Measurements from ENCODE around the gene NOXO1. TPM values are rescaled to one million over a fixed set of nuclear protein-coding genes. Genes with fewer than 3 reads are reported as not detected.

The NOXO1 gene
- total and polyA plus RNA-seq, 2 donors (not counting 3 experiments of a cell fraction or from before 2014, with no cell fraction given): 0.37 to 0.60 TPM

DNA sequence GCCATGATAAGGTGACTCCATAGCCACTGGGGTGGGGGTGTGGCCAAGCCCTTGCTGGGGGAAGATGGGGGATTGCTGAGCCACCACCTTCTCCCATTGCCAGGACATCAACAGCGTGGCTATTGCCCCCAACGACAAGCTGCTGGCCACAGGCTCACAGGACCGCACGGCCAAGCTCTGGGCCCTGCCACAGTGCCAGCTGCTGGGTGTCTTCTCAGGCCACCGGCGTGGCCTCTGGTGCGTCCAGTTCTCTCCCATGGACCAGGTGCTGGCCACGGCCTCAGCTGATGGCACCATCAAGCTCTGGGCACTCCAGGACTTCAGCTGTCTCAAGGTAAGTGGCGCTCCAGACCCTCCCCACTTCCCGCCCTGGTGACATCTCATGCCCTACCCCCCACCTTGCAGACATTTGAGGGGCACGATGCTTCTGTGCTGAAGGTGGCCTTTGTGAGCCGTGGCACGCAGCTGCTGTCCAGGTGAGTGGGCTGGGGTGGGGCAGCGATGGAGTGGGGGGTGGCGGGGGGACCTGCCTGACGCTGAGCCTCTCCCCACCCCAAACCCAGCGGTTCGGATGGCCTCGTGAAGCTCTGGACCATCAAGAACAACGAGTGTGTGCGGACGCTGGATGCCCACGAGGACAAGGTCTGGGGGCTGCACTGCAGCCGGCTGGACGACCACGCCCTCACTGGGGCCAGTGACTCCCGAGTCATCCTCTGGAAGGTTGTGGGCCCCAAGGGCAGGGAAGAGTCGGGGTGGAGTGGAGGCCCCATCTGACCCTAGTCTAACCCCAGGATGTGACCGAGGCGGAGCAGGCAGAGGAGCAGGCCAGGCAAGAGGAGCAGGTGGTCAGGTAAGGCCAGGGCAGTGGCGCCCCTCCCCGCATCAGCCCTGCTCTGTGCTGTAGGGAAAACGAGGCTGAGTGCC is 4.1 kb downstream of the NOXO1 start:
- Histone ChIP-seq H3K79me2 (ENCODE audit: control insufficient read depth, insufficient read depth, low read length) (peaks cover 13% of the 10 kb centered on the region), H3K36me3 (ENCODE audit: control insufficient read depth in 2 of 2, extremely low read depth in 1 of 2, insufficient read depth in 2 of 2, low read length in 2 of 2) (peaks cover 9 to 37% of the 10 kb centered on the region in 2 experiments), H3K9me3 (replicated peaks; ENCODE audit: control insufficient read depth, insufficient read depth, low read length) (no peaks in the 10 kb centered on the region), H3K27ac (ENCODE audit: insufficient read depth, low read depth, low read length) (no peak overlapping the region), H4K20me1 (replicated peaks; ENCODE audit: control insufficient read depth, extremely low read depth, insufficient read depth, low read length) (no peaks in the 10 kb centered on the region), H3K4me1 (ENCODE audit: control insufficient read depth, extremely low read depth, insufficient read depth, low read length) (peaks cover 4% of the 10 kb centered on the region), H3K4me3 (replicated peaks in 1 of 3; ENCODE audit: insufficient read depth in 1 of 3, low read depth in 1 of 3, low read length in 3 of 3) (no peak overlapping the region), H2AFZ (ENCODE audit: low read depth, low read length) (no peak overlapping the region), H3K9me1 (replicated peaks; ENCODE audit: control insufficient read depth, extremely low read depth, insufficient read depth, low read length) (no peaks in the 10 kb centered on the region), H3K27me3 (ENCODE audit: control insufficient read depth in 2 of 2, insufficient read depth in 2 of 2, low read length in 2 of 2) (peaks cover 29 to 31% of the 10 kb centered on the region in 2 experiments), H3K4me2 (ENCODE audit: insufficient read depth, low read length) (no peak overlapping the region), H3K9ac (replicated peaks; ENCODE audit: extremely low read depth, insufficient read depth, low read length) (no peak overlapping the region)
- ChIA-PET POLR2A (no interaction called here), CTCF (no interaction called here)
- DNase-seq (ENCODE audit: low read depth, low spot score) (no peak), FAIRE-seq (no peak)
- TF ChIP-seq FOS (IDR thresholded peaks at IDR 0.05; ENCODE audit: borderline replicate concordance, insufficient read depth, low read length) (no peak), MYC (IDR thresholded peaks at IDR 0.05; ENCODE audit: low read depth, low read length) (no peak), POLR2AphosphoS5 (IDR thresholded peaks at IDR 0.05; ENCODE audit: insufficient read depth, low read depth, low read length) (no peak), JUN (IDR thresholded peaks at IDR 0.05; ENCODE audit: borderline replicate concordance, insufficient read depth, insufficient read length, low read depth) (no peak), POLR2A (IDR thresholded peaks at IDR 0.05; ENCODE audit: low read depth, low read length) (no peak)
- TF ChIP-seq, protein P1, sequence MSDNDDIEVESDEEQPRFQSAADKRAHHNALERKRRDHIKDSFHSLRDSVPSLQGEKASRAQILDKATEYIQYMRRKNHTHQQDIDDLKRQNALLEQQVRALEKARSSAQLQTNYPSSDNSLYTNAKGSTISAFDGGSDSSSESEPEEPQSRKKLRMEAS (IDR thresholded peaks at IDR 0.05; ENCODE audit: insufficient read depth, insufficient read length): no peak
- BruUV-seq (replicated peaks): no TSS peak
- intact Hi-C loops (cut with micrococcal nuclease) (no loop called here), dilution Hi-C loops (cut with MboI; ENCODE audit: extremely low pct_ligation_motif_present, low sequenced_read_pairs) (no loop called here)

DNA sequence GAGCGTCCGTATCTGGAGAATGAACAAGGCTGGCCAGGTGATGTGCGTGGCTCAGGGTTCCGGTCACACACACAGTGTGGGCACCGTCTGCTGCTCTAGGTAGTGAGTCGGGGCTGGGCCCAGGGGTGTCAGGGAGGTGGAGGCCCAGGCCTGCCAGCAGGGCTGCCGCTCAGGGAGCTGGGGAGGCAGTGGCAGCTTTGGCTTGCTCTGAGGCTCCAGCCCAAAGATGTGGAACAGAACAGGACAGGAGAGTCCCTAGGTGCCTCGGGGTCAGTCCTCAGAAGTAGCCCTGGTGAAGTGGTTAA is 5.1 kb downstream of the NOXO1 start:
- H3K9ac ChIP-seq (replicated peaks; ENCODE audit: extremely low read depth, insufficient read depth, low read length): no peak overlapping the region
- peaks cover 4% of the 10 kb centered on the region for H3K4me1 ChIP-seq (ENCODE audit: control insufficient read depth, extremely low read depth, insufficient read depth, low read length)
- H3K36me3 ChIP-seq (ENCODE audit: control insufficient read depth in 2 of 2, extremely low read depth in 1 of 2, insufficient read depth in 2 of 2, low read length in 2 of 2): peaks cover 9 to 37% of the 10 kb centered on the region in 2 experiments
- no peak overlapping the region for H3K4me3 ChIP-seq (replicated peaks in 1 of 3; ENCODE audit: insufficient read depth in 1 of 3, low read depth in 1 of 3, low read length in 3 of 3)
- H3K27me3 ChIP-seq (ENCODE audit: control insufficient read depth in 2 of 2, insufficient read depth in 2 of 2, low read length in 2 of 2): peaks cover 19 to 21% of the 10 kb centered on the region in 2 experiments
- FAIRE-seq (no peak), DNase-seq (ENCODE audit: low read depth, low spot score) (no peak)
- no peaks in the 10 kb centered on the region for H3K9me3 ChIP-seq (replicated peaks; ENCODE audit: control insufficient read depth, insufficient read depth, low read length)
- peaks cover 15% of the 10 kb centered on the region for H3K79me2 ChIP-seq (ENCODE audit: control insufficient read depth, insufficient read depth, low read length)
- no peak overlapping the region for H2AFZ ChIP-seq (ENCODE audit: low read depth, low read length)
- dilution Hi-C loops (cut with MboI; ENCODE audit: extremely low pct_ligation_motif_present, low sequenced_read_pairs) (no loop called here), intact Hi-C loops (cut with micrococcal nuclease) (no loop called here)
- no peak overlapping the region for H3K27ac ChIP-seq (ENCODE audit: insufficient read depth, low read depth, low read length)
- no peak overlapping the region for H3K4me2 ChIP-seq (ENCODE audit: insufficient read depth, low read length)
- H4K20me1 ChIP-seq (replicated peaks; ENCODE audit: control insufficient read depth, extremely low read depth, insufficient read depth, low read length): no peaks in the 10 kb centered on the region
- POLR2A ChIA-PET: no interaction called here
- no peaks in the 10 kb centered on the region for H3K9me1 ChIP-seq (replicated peaks; ENCODE audit: control insufficient read depth, extremely low read depth, insufficient read depth, low read length)
- CTCF ChIA-PET: no interaction called here
- TF ChIP-seq, protein P2, sequence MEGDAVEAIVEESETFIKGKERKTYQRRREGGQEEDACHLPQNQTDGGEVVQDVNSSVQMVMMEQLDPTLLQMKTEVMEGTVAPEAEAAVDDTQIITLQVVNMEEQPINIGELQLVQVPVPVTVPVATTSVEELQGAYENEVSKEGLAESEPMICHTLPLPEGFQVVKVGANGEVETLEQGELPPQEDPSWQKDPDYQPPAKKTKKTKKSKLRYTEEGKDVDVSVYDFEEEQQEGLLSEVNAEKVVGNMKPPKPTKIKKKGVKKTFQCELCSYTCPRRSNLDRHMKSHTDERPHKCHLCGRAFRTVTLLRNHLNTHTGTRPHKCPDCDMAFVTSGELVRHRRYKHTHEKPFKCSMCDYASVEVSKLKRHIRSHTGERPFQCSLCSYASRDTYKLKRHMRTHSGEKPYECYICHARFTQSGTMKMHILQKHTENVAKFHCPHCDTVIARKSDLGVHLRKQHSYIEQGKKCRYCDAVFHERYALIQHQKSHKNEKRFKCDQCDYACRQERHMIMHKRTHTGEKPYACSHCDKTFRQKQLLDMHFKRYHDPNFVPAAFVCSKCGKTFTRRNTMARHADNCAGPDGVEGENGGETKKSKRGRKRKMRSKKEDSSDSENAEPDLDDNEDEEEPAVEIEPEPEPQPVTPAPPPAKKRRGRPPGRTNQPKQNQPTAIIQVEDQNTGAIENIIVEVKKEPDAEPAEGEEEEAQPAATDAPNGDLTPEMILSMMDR (IDR thresholded peaks at IDR 0.05; ENCODE audit: extremely low read depth in 1 of 2, insufficient read depth in 1 of 2, low read depth in 1 of 2, low read length in 2 of 2): no peak
- no peak for TF ChIP-seq GATA2 (IDR thresholded peaks at IDR 0.05; ENCODE audit: insufficient read depth, insufficient read length, low read depth, low read length)
- TF ChIP-seq JUN (IDR thresholded peaks at IDR 0.05; ENCODE audit: borderline replicate concordance, insufficient read depth, insufficient read length, low read depth): no peak
- no TSS peak for BruUV-seq (replicated peaks)

All from endothelial cell of umbilical vein (primary cell).